H9 (cell line): ENCODE data around the gene LPP. TPM values are rescaled to one million over a fixed set of nuclear protein-coding genes. Genes with fewer than 3 reads are reported as not detected.

ENCODE experiments used
- DNase-seq: peaks from one replicate; pipeline ENCODE4 v3.0.0-alpha.2; 2017
- H2AFZ ChIP-seq: one replicate; pipeline ENCODE4 v1.6.1; 2013; ENCODE audit warnings: mild to moderate bottlenecking, low read length, control low read depth, moderate library complexity
- H2AK5ac ChIP-seq: 2 replicates; pipeline ENCODE4 v1.6.1; 2013; ENCODE audit warnings: low read length, control low read depth, mixed read lengths; ENCODE audit not compliant: insufficient read length
- H2BK120ac ChIP-seq: one replicate; pipeline ENCODE4 v1.6.1; 2013; ENCODE audit warnings: low read depth, mild to moderate bottlenecking, low read length, control low read depth, inconsistent platforms; ENCODE audit not compliant: poor library complexity, severe bottlenecking
- H2BK12ac ChIP-seq: 2 replicates; pipeline ENCODE4 v1.6.1; 2013; ENCODE audit warnings: low read length, control low read depth, mixed read lengths, low read depth; ENCODE audit not compliant: insufficient read length
- H2BK15ac ChIP-seq: 2 replicates; pipeline ENCODE4 v1.6.1; 2013; ENCODE audit warnings: low read depth, low read length, control low read depth
- H2BK20ac ChIP-seq: one replicate; pipeline ENCODE4 v1.6.1; 2013; ENCODE audit warnings: low read depth, mild to moderate bottlenecking, low read length, control low read depth, inconsistent platforms; ENCODE audit not compliant: poor library complexity, severe bottlenecking
- H2BK5ac ChIP-seq: 2 replicates; pipeline ENCODE4 v1.6.1; 2013; ENCODE audit warnings: low read length, control low read depth, mixed read lengths; ENCODE audit not compliant: insufficient read length
- H3K14ac ChIP-seq: 2 replicates; pipeline ENCODE4 v1.6.1; 2013; ENCODE audit warnings: low read length, control low read depth; ENCODE audit not compliant: insufficient read depth
- H3K18ac ChIP-seq: 2 replicates; pipeline ENCODE4 v1.6.1; 2013; ENCODE audit warnings: low read depth, mild to moderate bottlenecking, mixed read lengths, low read length, control low read depth; ENCODE audit not compliant: insufficient read length
- H3K23ac ChIP-seq: 2 replicates; pipeline ENCODE4 v1.6.1; 2013; ENCODE audit warnings: low read length, control low read depth, mixed read lengths, low read depth; ENCODE audit not compliant: insufficient read length
- H3K23me2 ChIP-seq: 2 replicates; pipeline ENCODE4 v1.6.1; 2013; ENCODE audit warnings: low read depth, mild to moderate bottlenecking, mixed read lengths, low read length, control low read depth; ENCODE audit not compliant: insufficient read length, poor library complexity, severe bottlenecking
- H3K27ac ChIP-seq: 2 replicates; pipeline ENCODE4 v1.5.1; 2013; ENCODE audit warnings: low read length, control low read depth, mixed read lengths, low read depth; ENCODE audit not compliant: insufficient read length
- H3K27me3 ChIP-seq: 2 replicates; pipeline ENCODE4 v1.6.1; 2013; ENCODE audit warnings: low read length, control low read depth, inconsistent platforms; ENCODE audit not compliant: insufficient read depth
- H3K4ac ChIP-seq: 2 replicates; pipeline ENCODE4 v1.6.1; 2013; ENCODE audit warnings: low read depth, mild to moderate bottlenecking, control low read depth, inconsistent platforms, low read length, moderate library complexity
- H3K4me1 ChIP-seq: 2 replicates; pipeline ENCODE4 v1.6.1; 2013; ENCODE audit warnings: low read length, control low read depth, inconsistent platforms; ENCODE audit not compliant: insufficient read depth
- H3K4me2 ChIP-seq: 2 replicates; pipeline ENCODE4 v1.6.1; 2013; ENCODE audit warnings: low read length, control low read depth, mixed read lengths; ENCODE audit not compliant: insufficient read length, insufficient read depth
- H3K56ac ChIP-seq: 2 replicates; pipeline ENCODE4 v1.6.1; 2013; ENCODE audit warnings: low read depth, mild to moderate bottlenecking, mixed read lengths, low read length, control low read depth; ENCODE audit not compliant: insufficient read length
- H3K79me1 ChIP-seq: 2 replicates; pipeline ENCODE4 v1.6.1; 2013; ENCODE audit warnings: low read depth, mild to moderate bottlenecking, moderate library complexity, low read length, control low read depth, inconsistent platforms; ENCODE audit not compliant: insufficient read depth, poor library complexity, severe bottlenecking
- H3K79me2 ChIP-seq: 2 replicates; pipeline ENCODE4 v1.6.1; 2013; ENCODE audit warnings: low read length, control low read depth, inconsistent platforms; ENCODE audit not compliant: insufficient read depth
- H3K9ac ChIP-seq: 2 replicates; pipeline ENCODE4 v1.6.1; 2013; ENCODE audit warnings: low read length, control low read depth, mixed read lengths; ENCODE audit not compliant: insufficient read length; ENCODE audit errors: extremely low read depth
- H3K9me3 ChIP-seq: one replicate; pipeline ENCODE4 v1.6.1; 2013; ENCODE audit warnings: low read depth, low read length, inconsistent platforms; ENCODE audit not compliant: control insufficient read depth
- H3T11ph ChIP-seq: one replicate; pipeline ENCODE4 v1.6.1; 2013; ENCODE audit warnings: mild to moderate bottlenecking, low read length, control low read depth, inconsistent platforms
- H4K20me1 ChIP-seq: one replicate; pipeline ENCODE4 v1.6.1; 2013; ENCODE audit not compliant: control insufficient read depth, insufficient read length, insufficient read depth
- H4K5ac ChIP-seq: 2 replicates; pipeline ENCODE4 v1.6.1; 2013; ENCODE audit warnings: low read depth, mild to moderate bottlenecking, mixed read lengths, low read length, control low read depth; ENCODE audit not compliant: insufficient read length
- H4K8ac ChIP-seq: replicated peaks from 2 replicates; pipeline ENCODE4 v1.6.1; 2013; ENCODE audit warnings: low read length, control low read depth, mixed read lengths, low read depth; ENCODE audit not compliant: insufficient read length
- H4K91ac ChIP-seq: 2 replicates; pipeline ENCODE4 v1.6.1; 2013; ENCODE audit warnings: low read depth, mild to moderate bottlenecking, moderate library complexity, mixed read lengths, low read length, control low read depth; ENCODE audit not compliant: insufficient read length
- H3K27ac Mint-ChIP-seq, 3 experiments: 2 replicates in 2 of 3; 3 replicates in 1 of 3; pipeline ENCODE4 v1.8.0; 2020 to 2021; ENCODE audit warnings: mixed read lengths in 3 of 3, mild to moderate bottlenecking in 1 of 3, moderate library complexity in 1 of 3
- H3K27me3 Mint-ChIP-seq: 2 replicates; pipeline ENCODE4 v1.8.0; 2021; ENCODE audit warnings: low read depth, mild to moderate bottlenecking, moderate library complexity, mixed read lengths
- H3K36me3 Mint-ChIP-seq, 3 experiments: 2 replicates in 2 of 3; 3 replicates in 1 of 3; pipeline ENCODE4 v1.8.0; 2020 to 2021; ENCODE audit warnings: low read depth in 3 of 3, mixed read lengths in 3 of 3; ENCODE audit not compliant: insufficient read depth in 1 of 3
- H3K4me1 Mint-ChIP-seq, 2 experiments: 2 replicates each; pipeline ENCODE4 v1.8.0; 2020; ENCODE audit warnings: mixed read lengths in 2 of 2
- H3K4me3 Mint-ChIP-seq, 2 experiments: 2 replicates in 1 of 2; 3 replicates in 1 of 2; pipeline ENCODE4 v1.8.0; 2020 to 2021; ENCODE audit warnings: mild to moderate bottlenecking in 2 of 2, mixed read lengths in 2 of 2, moderate library complexity in 1 of 2
- H3K9me3 Mint-ChIP-seq, 2 experiments: 2 replicates in 1 of 2; 3 replicates in 1 of 2; pipeline ENCODE4 v1.8.0; 2020; ENCODE audit warnings: mild to moderate bottlenecking in 2 of 2, mixed read lengths in 2 of 2, moderate library complexity in 1 of 2
- WGBS: extraction: QIAGEN DNeasy Blood & Tissue Kit; methylation state at CpG from one replicate; pipeline ENCODE4 v1.1.7; 2013; ENCODE audit warnings: missing lambda C conversion rate, low lambda C conversion rate, mixed read lengths; ENCODE audit not compliant: insufficient read length; ENCODE audit errors: extremely low coverage; 5-methylcytosine and 5-hydroxymethylcytosine counted together
- total RNA-seq: library from RNA; stranded (reverse); gene quantifications from 2 replicates; pipeline ENCODE4 v1.2.1, GENCODE V29; 2021
- TF ChIP-seq, protein P1 (sequence below): fragments of 200-600 bp; sonication (generic); conservative IDR thresholded peaks from 3 replicates; pipeline ENCODE4 v1.8.0; 2021; ENCODE audit warnings: antibody characterized with exemption, mild to moderate bottlenecking

The LPP gene
- total RNA-seq, 1 experiment from 2014 or later = 64.6 TPM

DNA sequence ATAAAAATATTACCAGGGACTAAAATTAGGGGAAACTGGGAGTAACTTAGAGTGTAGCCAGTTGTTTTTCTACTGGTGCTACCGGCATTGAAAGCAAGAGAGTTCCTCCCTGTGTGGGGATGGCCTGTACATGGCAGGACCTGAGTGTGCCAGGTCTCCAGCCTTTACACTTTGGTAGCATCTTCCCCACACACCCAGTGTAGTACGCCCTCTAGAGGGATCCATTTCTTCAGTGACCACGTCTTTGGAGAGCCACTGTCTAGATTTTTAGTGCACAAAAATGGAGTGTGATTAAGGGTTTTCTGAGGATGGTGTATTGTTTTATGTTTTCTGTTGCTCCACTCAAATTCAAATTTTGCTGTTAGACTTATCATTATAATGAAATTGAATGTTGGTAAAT lies 510.8 kb downstream of the LPP start:
- H3K23me2 ChIP-seq = no peaks in the 10 kb centered on the region
- no peak overlapping the region for H2BK5ac ChIP-seq
- no peaks in the 10 kb centered on the region; a peak in 1 of 5 replicates for H3K9me3 Mint-ChIP-seq
- H2BK20ac ChIP-seq = no peak overlapping the region
- DNase-seq = no peak
- H3K4me3 Mint-ChIP-seq = no peak overlapping the region
- no peak overlapping the region for H3K14ac ChIP-seq
- H3K27me3 Mint-ChIP-seq = no peaks in the 10 kb centered on the region
- no peak overlapping the region for H4K8ac ChIP-seq
- no peak overlapping the region for H2AFZ ChIP-seq
- no peak overlapping the region for H2BK15ac ChIP-seq
- no CpG with 5 or more reads among the region's 3 CpGs for WGBS
- TF ChIP-seq, protein P1, sequence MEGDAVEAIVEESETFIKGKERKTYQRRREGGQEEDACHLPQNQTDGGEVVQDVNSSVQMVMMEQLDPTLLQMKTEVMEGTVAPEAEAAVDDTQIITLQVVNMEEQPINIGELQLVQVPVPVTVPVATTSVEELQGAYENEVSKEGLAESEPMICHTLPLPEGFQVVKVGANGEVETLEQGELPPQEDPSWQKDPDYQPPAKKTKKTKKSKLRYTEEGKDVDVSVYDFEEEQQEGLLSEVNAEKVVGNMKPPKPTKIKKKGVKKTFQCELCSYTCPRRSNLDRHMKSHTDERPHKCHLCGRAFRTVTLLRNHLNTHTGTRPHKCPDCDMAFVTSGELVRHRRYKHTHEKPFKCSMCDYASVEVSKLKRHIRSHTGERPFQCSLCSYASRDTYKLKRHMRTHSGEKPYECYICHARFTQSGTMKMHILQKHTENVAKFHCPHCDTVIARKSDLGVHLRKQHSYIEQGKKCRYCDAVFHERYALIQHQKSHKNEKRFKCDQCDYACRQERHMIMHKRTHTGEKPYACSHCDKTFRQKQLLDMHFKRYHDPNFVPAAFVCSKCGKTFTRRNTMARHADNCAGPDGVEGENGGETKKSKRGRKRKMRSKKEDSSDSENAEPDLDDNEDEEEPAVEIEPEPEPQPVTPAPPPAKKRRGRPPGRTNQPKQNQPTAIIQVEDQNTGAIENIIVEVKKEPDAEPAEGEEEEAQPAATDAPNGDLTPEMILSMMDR = peak; percentile 68
- no peak overlapping the region for H3K56ac ChIP-seq
- no peak overlapping the region for H3K27ac Mint-ChIP-seq
- H3K4ac ChIP-seq = no peak overlapping the region
- no peak overlapping the region for H3T11ph ChIP-seq
- H3K23ac ChIP-seq = no peak overlapping the region
- H2BK120ac ChIP-seq = no peak overlapping the region
- H4K5ac ChIP-seq = no peak overlapping the region
- H3K79me1 ChIP-seq = no peaks in the 10 kb centered on the region
- H3K9me3 ChIP-seq = no peaks in the 10 kb centered on the region
- no peak overlapping the region for H3K27ac ChIP-seq
- no peaks in the 10 kb centered on the region for H3K27me3 ChIP-seq
- H3K79me2 ChIP-seq = no peaks in the 10 kb centered on the region
- no peak overlapping the region for H3K9ac ChIP-seq
- peaks cover 0 to 5% (median 3%) of the 10 kb centered on the region in 3 experiments; a peak in 2 of 7 replicates for H3K36me3 Mint-ChIP-seq
- no peak overlapping the region for H2BK12ac ChIP-seq
- H3K4me1 ChIP-seq = no peaks in the 10 kb centered on the region
- H2AK5ac ChIP-seq = no peak overlapping the region
- H3K4me1 Mint-ChIP-seq = peaks cover 0 to 3% of the 10 kb centered on the region in 2 experiments; a peak in 1 of 4 replicates
- H3K18ac ChIP-seq = no peak overlapping the region
- H4K91ac ChIP-seq = no peak overlapping the region
- H3K4me2 ChIP-seq = no peak overlapping the region
- H4K20me1 ChIP-seq = no peaks in the 10 kb centered on the region
